ENCODE measurements around the gene C1orf21.
"Not testable (repeated sequence)": the region's sequence is repeated elsewhere in the genome, so short reads cannot be mapped to it uniquely, and the experiment has no call there.

C1orf21 gene

GRCh38 chr1:184596950-184597645 lies 210.3 kb downstream of the C1orf21 start:
- DNase-seq: no peak

GRCh38 chr1:184597650-184598357 lies 211.0 kb downstream of the C1orf21 start:
- DNase-seq: no peak

- DNase-seq: no peak
Measured at GRCh38 chr1:184598403-184599193, 211.8 kb downstream of the C1orf21 start.

- DNase-seq: no peak
Measured at GRCh38 chr1:184604152-184604900, 217.5 kb downstream of the C1orf21 start.

GRCh38 chr1:184605941-184606340 lies 219.1 kb downstream of the C1orf21 start:
- DNase-seq: no peak

- no peak for DNase-seq
Measured at GRCh38 chr1:184606786-184607185, 220.0 kb downstream of the C1orf21 start.

GRCh38 chr1:184608581-184608980 lies 221.8 kb downstream of the C1orf21 start:
- DNase-seq: no peak

- no peak for DNase-seq
Measured at GRCh38 chr1:184608990-184609389, 222.2 kb downstream of the C1orf21 start.

- DNase-seq: peak in 1 of 58 donors; percentile 11
Measured at GRCh38 chr1:184610876-184611595, 224.2 kb downstream of the C1orf21 start.

- DNase-seq: not testable (repeated sequence)
Measured at GRCh38 chr1:184612229-184612628, 225.4 kb downstream of the C1orf21 start.

- DNase-seq: no peak
Measured at GRCh38 chr1:184614667-184615066, 227.8 kb downstream of the C1orf21 start.

GRCh38 chr1:184615301-184615700 lies 228.5 kb downstream of the C1orf21 start:
- no peak for DNase-seq

GRCh38 chr1:184616504-184616903 lies 229.7 kb downstream of the C1orf21 start:
- DNase-seq: no peak

GRCh38 chr1:184617433-184618029 lies 230.7 kb downstream of the C1orf21 start:
- DNase-seq: no peak

- no peak for DNase-seq
Measured at GRCh38 chr1:184618851-184619250, 232.0 kb downstream of the C1orf21 start.

- DNase-seq: no peak
Measured at GRCh38 chr1:184620469-184620868, 233.6 kb downstream of the C1orf21 start.

GRCh38 chr1:184621260-184621659 lies 234.4 kb downstream of the C1orf21 start:
- no peak for DNase-seq

GRCh38 chr1:184622136-184622823 lies 235.5 kb downstream of the C1orf21 start:
- peak in 1 of 58 donors; percentile 27 for DNase-seq

GRCh38 chr1:184623404-184623803 lies 236.6 kb downstream of the C1orf21 start:
- no peak for DNase-seq

GRCh38 chr1:184624051-184624450 lies 237.2 kb downstream of the C1orf21 start:
- no peak for DNase-seq
